ENCODE results near the gene TMEM92. TPM values are rescaled to one million over a fixed set of nuclear protein-coding genes. Genes with fewer than 3 reads are reported as not detected.
"Not testable (repeated sequence)": the region's sequence is repeated elsewhere in the genome, so short reads cannot be mapped to it uniquely, and the experiment has no call there.

The TMEM92 gene
- total RNA-seq, 1 donor from 2014 or later = 0.20 TPM

DNA sequence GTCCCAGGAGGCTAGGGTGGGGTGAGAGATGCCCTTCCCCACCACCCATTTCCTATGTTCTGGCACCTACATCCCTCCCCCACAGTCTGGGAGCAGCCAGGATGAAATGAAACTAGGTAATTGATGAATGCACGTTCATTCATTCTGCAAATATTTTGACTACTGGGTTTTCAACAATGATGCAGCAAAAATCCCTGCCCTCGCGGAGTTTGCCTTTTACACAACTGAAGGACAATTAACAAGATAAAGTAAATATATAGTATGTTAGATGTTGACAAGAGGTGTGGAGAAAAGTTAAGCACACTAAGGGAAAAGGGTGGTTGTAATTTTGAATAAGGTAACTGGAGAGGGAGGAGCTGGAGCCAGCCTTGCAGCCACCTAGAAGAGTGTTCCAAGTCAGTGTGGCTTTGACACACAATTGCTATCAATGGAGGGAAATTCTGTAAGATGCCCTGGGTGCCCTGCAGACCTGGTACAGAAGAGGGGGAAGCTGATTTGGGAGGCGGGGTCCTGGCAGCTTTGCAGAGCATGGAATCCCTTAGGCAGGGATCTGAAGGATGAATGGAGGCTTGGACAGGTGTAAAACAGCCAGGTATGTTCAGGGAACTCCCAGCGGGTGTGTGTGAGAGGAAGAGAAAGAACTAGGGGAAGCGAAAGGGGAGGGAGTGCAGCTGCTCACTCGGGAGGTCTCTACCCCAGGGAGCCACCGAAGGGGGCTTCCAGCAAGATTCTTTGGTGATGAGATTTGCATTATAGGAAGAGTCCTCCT, 2.5 kb downstream of the TMEM92 start:
- DNase-seq = no peak

DNA sequence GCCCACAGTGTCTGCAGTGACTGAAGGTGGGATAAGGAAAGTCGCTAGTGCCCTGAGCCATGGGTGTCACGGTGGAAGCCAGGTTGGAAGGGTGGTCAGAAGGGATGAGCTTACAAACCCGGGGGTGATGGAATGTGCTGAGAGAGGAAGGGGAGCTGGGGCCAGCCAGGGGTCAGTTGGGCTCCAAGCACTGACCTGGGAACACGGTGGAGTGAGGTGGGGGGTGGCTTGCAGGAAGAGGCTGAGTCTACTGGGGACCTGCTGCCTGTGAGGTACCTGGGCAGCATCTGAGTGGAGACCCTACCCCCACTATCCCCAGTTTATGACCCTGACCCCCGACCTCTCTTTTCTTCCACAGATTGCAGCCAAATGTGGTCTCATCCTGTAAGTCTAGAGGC, 3.1 kb downstream of the TMEM92 start:
- DNase-seq = no peak

DNA sequence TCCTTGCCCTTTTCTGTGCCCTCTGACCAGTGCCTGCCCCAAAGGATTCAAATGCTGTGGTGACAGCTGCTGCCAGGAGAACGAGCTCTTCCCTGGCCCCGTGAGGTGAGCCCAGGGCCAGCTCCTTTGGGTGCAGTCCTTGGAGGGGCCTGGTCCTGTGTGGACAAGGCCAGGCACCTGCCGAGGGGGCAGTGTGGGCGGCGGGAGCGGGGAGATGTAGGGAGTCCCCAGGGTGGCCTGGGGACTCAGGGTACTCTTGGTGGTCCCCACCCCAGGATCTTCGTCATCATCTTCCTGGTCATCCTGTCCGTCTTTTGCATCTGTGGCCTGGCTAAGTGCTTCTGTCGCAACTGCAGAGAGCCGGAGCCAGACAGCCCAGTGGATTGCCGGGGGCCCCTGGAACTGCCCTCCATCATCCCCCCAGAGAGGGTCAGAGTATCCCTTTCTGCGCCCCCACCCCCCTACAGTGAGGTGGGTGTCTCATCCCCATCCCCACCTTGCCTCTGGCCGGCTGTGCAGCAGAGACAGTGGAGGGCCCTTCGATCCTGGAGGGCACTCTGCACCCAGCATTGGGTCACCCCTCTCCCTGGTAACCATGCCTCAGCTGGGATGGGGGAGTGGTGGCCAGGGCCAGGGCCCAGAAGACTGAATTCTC, 4.4 kb downstream of the TMEM92 start:
- no peak for DNase-seq

DNA sequence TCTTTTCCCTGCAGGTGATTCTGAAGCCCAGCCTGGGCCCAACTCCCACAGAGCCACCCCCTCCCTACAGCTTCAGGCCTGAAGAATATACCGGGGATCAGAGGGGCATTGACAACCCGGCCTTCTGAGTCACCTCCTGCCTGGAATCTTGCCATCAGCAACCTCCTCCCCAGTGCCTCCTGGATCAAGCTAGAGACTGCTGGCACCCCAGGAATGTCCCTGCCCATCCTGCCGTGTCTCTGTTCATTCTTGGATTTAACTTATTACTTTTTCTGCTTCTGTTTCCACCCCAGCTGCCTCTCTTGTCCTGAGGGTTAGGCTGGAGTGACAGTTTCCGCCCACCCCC, 4.9 kb downstream of the TMEM92 start:
- DNase-seq = no peak

DNA sequence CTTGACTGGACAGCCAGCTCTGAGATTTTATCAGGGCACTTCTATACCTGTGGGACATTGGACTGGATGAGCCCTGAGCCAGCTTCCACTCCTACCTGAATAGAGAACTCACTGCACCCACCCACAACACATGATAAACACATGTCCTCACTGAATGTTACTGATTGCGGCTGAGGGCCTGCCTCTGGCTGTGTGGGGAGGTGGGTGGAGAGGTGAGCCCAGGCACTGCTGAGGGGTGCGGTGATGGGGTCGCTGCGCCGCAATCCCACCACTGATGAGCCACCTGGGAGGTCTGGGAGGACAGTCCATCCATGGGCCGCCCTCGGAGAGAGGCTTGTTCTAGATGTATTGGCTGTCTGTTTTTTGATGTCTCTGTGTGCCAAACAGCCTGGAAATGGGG, 5.4 kb downstream of the TMEM92 start:
- no peak for DNase-seq

DNA sequence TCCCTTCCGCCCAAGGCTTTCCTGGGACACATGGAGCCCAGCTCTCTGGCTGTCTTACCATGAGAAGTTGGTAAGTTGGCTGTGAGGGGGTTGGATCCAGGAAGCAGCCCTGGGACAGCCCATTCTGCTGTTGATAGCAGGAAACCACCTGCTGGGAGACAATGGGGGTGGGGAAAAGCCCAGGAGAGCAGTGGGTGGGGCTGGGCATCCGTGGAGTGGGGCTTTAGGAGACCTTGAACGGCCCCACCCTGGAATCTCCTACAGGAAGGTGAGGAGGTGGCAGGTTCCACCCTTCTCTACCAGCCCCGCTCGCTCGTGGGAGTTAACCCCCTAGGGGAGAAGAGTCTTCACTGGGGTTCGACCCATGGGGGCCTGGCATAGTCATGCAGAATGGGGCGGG, 5.8 kb downstream of the TMEM92 start:
- no peak for DNase-seq

DNA sequence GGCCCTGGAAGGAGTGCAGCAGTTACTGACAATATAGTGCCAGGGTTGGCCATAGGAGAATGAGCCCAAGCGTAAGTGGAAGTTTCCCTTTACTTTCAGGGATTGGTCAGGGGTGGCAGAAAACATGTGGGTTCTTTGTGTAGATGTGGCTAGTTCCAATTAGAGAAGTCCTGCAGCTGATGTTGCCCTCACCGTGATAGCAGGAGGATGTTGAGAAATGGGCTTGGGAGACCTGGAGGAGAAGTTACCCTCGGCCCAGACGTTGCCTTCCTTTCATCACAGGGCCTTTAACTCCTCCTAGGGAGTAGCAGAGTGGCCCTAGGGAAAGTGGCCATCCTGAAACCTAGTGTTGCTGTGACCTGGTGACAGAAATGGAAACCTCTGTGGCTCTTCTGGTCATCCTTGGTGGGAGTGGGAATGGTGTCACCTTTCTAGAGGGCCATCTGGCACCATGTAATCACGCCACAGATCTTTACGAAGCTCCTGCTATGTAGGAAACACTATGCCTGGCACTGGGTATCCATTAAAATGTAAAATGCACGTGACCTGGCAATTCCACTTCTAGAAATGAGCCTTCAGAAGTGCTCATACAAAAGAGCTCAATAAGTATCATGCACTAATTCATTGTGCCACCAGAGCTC, 6.7 kb downstream of the TMEM92 start:
- DNase-seq = no peak

DNA sequence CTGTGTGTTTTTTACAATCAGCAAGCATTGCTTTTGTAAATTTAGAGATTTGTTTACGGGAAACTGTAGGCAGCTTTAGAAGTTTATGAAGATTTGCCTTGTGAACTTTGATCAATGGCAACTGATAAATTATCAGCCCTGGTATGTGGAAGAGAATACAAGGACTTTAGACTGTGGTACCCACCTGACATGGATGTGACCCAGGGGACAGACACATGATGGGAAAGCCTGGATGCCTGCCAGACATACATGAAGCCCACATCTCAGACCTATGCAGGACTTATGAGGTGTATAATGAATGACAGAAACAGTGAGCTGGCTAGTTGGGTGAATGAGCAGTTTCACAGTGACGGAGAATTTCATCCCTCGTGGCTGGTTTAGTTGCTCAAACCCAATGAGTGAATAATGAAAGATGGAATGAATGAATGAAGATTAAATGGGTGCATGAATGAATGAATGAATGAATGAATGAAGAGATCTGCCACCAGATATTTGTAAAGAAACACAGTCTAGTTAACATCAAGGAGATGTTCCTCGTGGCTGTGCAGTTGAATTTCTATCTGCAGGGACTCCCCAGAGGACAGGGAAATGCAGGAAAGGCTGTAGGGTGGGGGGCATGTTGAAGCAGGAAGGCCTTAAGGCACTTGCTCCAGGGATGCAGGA, 7.6 kb downstream of the TMEM92 start:
- DNase-seq = no peak

DNA sequence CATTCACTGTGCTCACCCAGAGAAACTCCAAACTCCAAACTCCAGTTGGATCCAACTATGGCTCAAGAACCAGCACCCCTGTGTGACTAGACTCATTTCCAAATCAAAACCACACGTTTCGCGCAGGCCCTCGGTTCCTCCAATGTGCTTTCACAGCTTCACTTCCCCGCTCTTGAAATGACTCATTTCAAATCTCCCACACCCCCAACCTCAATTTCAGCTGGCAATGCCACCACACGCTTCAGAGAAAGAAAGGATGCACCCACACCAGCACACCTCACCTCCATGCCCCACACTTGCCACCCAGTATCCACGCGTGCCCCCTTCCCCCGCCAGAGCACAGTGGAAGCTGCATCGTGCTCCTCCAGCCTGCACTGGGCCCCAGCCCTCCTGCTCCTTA, 9.0 kb downstream of the TMEM92 start:
- no peak for DNase-seq

DNA sequence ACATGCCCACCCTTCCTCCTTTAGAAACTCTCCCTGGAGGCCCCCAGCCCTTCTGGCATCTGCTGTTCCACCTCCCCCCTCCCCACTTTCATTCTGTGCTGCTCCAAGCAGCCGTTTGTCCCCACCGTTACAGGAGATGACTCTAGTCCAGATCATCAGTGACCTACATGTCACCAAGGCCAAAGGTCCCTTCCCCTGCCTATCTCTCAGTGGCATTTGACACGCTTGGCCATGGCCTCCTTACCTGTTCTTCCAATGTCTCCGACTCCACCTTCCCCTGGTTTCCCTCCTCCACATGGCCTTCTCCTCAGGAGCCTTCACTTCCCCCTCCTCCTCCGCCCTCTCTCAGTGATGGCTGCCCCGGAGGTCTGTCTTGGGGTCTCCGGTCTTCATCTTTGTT, 9.4 kb downstream of the TMEM92 start:
- no peak for DNase-seq

DNA sequence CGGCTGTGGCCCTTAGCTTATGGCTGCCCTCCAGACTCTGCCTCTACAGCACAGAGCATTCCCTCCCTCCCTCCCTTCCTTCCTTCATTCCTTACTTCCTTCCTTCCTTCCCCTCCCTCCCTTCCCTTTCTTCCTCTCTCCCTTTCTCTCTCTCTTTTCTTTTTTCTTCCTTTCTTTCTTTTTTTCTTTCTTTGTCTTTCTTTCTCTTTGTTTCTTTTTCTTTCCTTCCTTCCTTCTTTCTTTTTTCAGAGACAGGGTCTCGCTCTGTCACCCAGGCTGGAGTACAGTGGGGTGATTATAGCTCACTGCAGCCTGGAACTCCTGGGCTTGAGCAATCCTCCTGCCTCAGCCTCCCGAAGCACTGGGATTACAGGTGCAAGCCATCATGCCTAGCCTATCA, 11.7 kb downstream of the TMEM92 start:
- DNase-seq = no peak

DNA sequence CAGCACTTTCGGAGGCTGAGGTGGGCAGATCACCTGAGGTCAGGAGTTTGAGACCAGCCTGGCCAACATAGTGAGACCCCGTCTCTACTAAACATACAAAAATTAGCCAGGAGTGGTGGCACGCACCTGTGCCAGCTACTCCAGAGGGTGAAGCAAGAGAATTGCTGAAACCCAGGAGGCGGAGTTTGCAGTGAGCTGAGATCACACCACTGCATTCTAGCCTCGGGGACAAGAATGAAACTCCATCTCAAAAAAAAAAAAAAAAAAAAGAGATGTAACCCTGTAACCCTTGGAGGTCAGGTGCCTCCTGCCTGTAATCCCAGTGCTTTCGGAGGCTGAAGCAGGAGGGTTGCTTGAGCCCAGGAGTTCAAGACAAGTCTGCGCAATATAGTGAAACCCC, 13.0 kb downstream of the TMEM92 start:
- DNase-seq = not testable (repeated sequence)

DNA sequence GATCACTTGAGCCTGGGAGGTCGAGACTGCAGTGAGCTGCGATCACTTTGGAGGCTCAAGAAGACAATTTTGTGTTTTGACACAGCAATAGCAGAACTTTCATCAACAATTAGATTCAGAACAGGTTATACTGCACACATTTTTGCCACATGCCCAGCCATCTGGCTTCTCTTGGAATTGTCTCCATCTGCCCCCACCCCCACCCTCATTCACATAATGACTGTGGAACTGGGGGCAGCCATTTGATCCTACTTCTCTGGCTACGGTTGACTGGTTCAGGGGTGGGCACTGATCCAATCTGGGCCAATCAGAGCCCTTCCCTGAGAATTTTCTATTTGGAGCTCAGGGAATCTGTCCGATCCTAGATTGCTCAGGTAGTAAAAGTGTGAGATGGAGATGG, 14.0 kb downstream of the TMEM92 start:
- no peak for DNase-seq

DNA sequence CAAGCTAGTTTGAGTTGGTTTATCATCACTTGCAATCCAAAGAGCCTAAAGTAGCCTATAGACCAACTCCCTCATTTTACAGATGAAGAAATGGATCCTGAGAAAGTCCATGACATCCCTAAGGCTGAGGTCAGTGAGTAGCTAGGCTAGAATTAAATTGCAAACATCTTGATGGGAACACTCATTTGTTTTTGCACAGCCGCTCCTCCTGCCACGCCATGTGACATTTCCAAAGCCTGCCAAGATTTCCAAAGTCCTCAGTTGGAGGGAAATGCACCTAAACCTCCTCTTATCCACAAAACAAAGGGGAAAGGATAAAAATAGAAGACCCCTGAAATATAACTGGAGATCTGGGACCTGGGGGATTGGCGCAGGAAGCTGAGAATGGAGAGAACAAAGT, 15.0 kb downstream of the TMEM92 start:
- DNase-seq = no peak

DNA sequence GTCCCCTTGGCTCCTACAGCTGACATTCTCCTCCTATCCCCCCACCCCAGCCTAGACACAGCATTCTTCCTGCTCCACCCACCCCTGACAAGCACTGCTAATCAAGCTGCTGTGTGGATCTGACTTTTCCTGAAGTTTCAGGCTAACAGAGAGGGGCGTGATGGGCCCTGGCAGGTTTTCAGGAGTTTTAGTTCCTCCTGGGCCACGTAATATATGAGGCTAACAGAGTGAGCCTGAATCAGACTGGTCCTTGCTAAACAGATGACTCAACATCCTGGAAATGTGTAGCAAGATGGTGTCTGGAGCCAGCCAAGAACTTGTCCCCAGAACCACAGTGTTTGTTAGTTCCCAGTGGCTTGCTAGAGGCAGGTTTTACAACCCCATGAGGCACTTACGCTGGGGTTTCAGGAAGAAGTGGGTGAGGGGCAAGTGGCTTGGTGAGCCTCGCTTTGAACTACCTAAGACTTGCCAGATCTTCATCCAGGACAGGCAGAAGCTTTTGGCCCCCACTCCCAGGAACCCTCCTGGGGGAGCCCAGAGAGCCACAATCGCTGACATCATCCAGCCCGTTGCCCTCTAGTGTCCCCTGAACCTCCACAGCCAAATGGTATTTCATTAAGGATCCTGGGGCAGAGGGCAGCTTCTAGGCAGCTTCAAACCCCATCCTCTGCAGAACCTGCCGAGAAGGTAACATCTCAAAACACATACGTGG, 15.9 kb downstream of the TMEM92 start:
- DNase-seq = peak; percentile 73

DNA sequence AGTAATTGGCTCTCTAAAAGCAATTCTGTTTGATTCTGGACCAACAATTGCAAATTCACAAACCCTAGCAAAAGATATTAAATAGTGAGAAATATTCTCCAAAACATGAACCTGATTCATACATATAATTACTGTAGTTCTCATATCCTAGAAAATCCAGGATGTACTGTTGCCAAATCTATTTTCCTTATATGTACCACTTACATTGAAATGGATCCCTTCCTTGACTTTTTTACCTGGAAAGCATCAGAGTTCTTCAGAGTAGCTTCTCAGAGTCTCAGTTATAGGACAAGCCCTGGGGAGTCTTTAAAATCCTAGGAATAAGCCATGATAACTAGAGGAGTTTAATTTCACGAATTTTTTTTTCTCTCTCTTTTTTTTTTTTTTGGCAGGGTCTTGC, 16.7 kb downstream of the TMEM92 start:
- no peak for DNase-seq

DNA sequence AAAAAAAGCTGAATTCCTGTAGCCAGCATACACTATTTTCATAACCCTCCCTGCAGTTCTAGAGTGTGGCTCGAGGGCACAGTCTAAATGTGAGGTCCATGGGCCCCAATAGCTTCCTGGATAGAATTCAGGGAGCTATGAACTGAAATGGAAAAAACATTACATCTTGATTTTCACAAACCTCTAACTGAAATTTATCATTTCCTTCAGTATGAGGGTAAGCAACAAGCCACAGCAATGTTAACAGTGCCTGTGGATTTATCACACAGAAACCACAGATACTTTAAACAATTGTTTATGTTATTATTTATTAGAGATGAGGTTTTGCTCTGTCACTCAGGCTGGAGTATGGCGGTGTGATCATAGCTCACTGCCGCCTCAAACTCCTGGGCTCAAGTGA, 18.2 kb downstream of the TMEM92 start:
- no peak for DNase-seq

DNA sequence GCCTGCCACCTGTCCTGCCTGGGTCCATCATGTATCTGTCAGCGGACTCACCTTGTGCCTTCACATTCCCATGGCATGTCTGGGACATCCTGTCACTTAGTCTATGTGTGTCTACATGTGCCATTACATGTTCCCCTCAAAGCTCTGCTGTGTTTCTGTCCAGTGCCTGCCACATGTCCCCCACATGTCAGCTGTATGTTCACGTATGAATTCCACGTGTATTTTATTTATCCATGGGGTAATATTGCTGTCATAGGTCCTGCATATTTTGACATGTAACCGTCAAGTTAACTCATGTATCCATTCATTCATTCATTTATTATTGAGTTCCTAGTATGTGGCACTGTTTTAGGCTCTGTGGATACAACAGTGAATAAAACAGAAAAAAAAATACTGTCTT, 20.8 kb downstream of the TMEM92 start:
- DNase-seq = no peak

DNA sequence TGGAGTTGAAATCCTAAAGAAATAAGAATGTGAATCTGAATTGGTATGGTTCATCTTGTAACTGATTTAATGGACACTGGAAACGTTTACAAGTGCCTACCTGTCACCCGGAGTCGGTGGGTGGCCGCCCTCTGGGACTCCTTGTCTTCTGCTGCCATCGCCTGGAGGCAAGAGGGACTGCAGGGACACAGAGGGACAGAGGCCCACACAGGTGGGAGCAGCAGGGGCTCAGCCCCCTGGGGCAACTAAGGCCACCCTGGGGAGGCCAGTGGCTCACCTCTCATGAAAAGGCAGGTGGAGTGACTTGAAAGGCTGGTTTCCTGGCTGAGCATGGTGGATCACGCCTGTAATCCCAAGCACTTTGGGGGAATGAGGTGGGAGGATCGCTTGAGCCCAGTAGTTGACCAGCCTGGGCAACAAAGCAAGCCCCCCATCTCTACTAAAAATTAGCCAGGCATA, 23.2 kb downstream of the TMEM92 start:
- peak; percentile 35 for DNase-seq

DNA sequence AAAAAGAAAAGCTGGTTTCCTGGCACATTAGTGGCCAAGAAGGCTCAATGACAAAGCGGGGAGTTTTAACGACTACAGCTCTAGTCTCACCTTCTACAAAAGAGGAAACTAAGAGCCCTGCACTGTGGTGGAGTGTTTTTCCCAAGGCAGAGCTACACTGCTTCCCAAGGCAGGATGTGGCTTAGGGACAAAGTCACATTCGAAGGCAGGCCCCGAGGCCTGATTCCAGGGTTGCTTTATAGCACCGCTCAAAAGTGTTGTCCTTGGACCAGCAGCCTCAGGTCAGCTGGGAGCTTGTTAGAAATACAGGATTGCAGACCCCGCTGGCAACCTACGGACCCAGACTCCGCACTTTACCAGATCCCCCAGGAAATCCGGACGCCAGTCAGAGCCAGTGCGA, 23.8 kb downstream of the TMEM92 start:
- DNase-seq = no peak

DNA sequence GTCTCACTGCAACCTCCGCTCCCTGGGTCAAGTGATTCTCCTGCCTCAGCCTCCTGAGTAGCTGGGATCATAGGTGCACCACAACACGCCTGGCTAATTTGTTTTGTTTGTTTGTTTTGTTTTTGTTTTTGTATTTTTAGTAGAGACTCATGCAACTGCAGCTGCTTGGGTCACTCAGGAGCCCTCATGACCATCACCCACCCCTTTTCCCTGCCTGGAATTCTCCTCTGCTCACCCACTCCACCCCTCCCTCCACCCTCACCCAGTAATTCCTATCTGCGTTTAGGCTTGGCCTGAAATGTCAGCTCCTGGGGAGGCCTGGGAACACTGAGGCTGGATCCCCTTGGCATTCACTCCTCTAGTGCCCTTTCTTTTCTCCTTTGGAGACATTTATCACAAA, 25.5 kb downstream of the TMEM92 start:
- no peak for DNase-seq

DNA sequence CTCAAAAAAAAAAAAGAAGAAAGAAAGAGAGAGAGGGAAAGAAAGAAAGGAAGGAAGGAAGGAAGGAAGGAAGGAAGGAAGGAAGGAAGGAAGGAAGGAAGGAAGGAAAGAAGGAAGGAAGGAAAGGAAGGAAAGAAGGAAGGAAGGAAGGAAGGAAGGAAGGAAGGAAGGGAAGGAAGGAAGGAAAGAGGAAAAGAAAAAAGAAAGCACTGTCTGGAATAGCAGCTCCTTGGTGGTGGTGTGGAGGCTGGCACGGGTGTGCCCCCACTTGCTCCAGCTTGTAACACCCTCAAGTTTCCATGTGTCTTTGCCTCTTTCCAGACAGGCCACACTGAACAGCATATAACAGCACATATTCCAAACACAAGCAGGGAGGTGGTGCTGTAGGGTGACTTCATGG, 26.6 kb downstream of the TMEM92 start:
- DNase-seq = not testable (repeated sequence)

Data from skin of body (tissue), 2 donors.